ENCODE measurements around the gene VCL.
A peak's percentile ranks its signal among the peaks of the same experiment; 100 is the strongest.
"Not testable (repeated sequence)": the region's sequence is repeated elsewhere in the genome, so short reads cannot be mapped to it uniquely, and the experiment has no call there.

The VCL gene

GRCh38 chr10:73971636-73972354 lies 26.1 kb upstream of the VCL start:
- no peak for DNase-seq (ENCODE audit: low spot score)

GRCh38 chr10:73973427-73973826 lies 24.5 kb upstream of the VCL start:
- no peak for DNase-seq (ENCODE audit: low spot score)

GRCh38 chr10:73974309-73974946 lies 23.5 kb upstream of the VCL start:
- DNase-seq (ENCODE audit: low spot score), result no peak

GRCh38 chr10:73975388-73975787 lies 22.5 kb upstream of the VCL start:
- no peak for DNase-seq (ENCODE audit: low spot score)

- DNase-seq (ENCODE audit: low spot score), result no peak
These were observed 18.6 kb upstream of the VCL start for GRCh38 chr10:73979141-73979808.

GRCh38 chr10:73979809-73980433 lies 18.0 kb upstream of the VCL start:
- DNase-seq (ENCODE audit: low spot score), result no peak

- DNase-seq (ENCODE audit: low spot score), result no peak
These were observed 16.1 kb upstream of the VCL start for GRCh38 chr10:73981812-73982211.

- no peak for DNase-seq (ENCODE audit: low spot score)
These were observed 14.5 kb upstream of the VCL start for GRCh38 chr10:73983096-73984047.

- DNase-seq (ENCODE audit: low spot score), result no peak
These were observed 8.2 kb upstream of the VCL start for GRCh38 chr10:73989594-73990150.

- DNase-seq (ENCODE audit: low spot score), result no peak
These were observed 6.6 kb upstream of the VCL start for GRCh38 chr10:73991203-73991883.

GRCh38 chr10:73991884-73992245 lies 6.1 kb upstream of the VCL start:
- no peak for DNase-seq (ENCODE audit: low spot score)

GRCh38 chr10:73992899-73993788 lies 4.8 kb upstream of the VCL start:
- DNase-seq (ENCODE audit: low spot score), result no peak

- DNase-seq (ENCODE audit: low spot score), result no peak
These were observed 2.9 kb upstream of the VCL start for GRCh38 chr10:73995035-73995358.

- no peak for DNase-seq (ENCODE audit: low spot score)
These were observed 492 bp upstream of the VCL start for GRCh38 chr10:73997461-73997786.

GRCh38 chr10:73998623-73998928 lies 660 bp downstream of the VCL start:
- no peak for DNase-seq (ENCODE audit: low spot score)

GRCh38 chr10:73998929-73999691 lies 1.2 kb downstream of the VCL start:
- peak; percentile 82 for DNase-seq (ENCODE audit: low spot score)

- peak; percentile 22 for DNase-seq (ENCODE audit: low spot score)
These were observed 1.8 kb downstream of the VCL start for GRCh38 chr10:73999703-74000102.

GRCh38 chr10:74000244-74000643 lies 2.3 kb downstream of the VCL start:
- DNase-seq (ENCODE audit: low spot score), result not testable (repeated sequence)

GRCh38 chr10:74000892-74001669 lies 3.2 kb downstream of the VCL start:
- DNase-seq (ENCODE audit: low spot score), result no peak
